A549 (cell line): ENCODE results near the gene UNC5C. TPM values are rescaled to one million over a fixed set of nuclear protein-coding genes. Genes with fewer than 3 reads are reported as not detected.

Source experiments
- ATAC-seq, 2 experiments: fragments of 200-7000 bp in 1 of 2; fragments of >200 bp in 1 of 2; cut with Nextera tagmentation in 1 of 2; cut with Tn5 transposase in 1 of 2; 3 replicates each; pipeline versions ENCODE4 v1.8.0 to v1.9.1; 2018 to 2020; ENCODE audit warnings: mild to moderate bottlenecking in 1 of 2, moderate library complexity in 1 of 2
- CTCF ChIA-PET: fragments of 300-600 bp; sonication (Branson Sonifier 250); formaldehyde crosslinking; extraction: SDS; loops from one replicate; lab custom pipeline; 2021; ENCODE audit warnings: antibody characterized with exemption, inconsistent platforms; lab: Yijun Ruan, JAX
- POLR2A ChIA-PET: fragments of 350-600 bp; formaldehyde crosslinking; extraction: SDS; loops from one replicate; lab custom pipeline; 2021; ENCODE audit warnings: antibody characterized with exemption, inconsistent platforms; lab: Yijun Ruan, JAX
- DNase-seq, 2 experiments: peaks; one replicate each; pipeline versions ENCODE4 v3.0.0 to v3.0.0-alpha.2; 2011 to 2016; ENCODE audit warnings: low read depth in 1 of 2, low spot score in 1 of 2
- FAIRE-seq: peaks from 2 replicates; lab custom pipeline; 2011; peaks lifted over from hg19 to GRCh38; lab: Jason Lieb, UNC
- H3K27ac ChIP-seq, 2 experiments: fragments of >200 bp; sonication (Bioruptor Twin); formaldehyde crosslinking; 3 replicates each; pipeline ENCODE4 v1.5.1; 2016 to 2017
- H3K4me1 ChIP-seq: fragments of >200 bp; sonication (Bioruptor Twin); formaldehyde crosslinking; 3 replicates; pipeline ENCODE4 v1.6.1; 2016
- H3K4me2 ChIP-seq: fragments of >200 bp; sonication (Bioruptor Twin); formaldehyde crosslinking; 3 replicates; pipeline ENCODE4 v1.6.1; 2016
- H3K4me3 ChIP-seq: fragments of >200 bp; sonication (Bioruptor Twin); formaldehyde crosslinking; 3 replicates; pipeline ENCODE4 v1.5.1; 2016
- H3K9me3 ChIP-seq: fragments of >200 bp; sonication (Bioruptor Twin); formaldehyde crosslinking; 3 replicates; pipeline ENCODE4 v1.6.1; 2016
- BHLHE40 ChIP-seq: IDR thresholded peaks from 2 replicates; pipeline ENCODE4 v1.6.1; 2012; ENCODE audit warnings: low read depth, low read length, inconsistent platforms
- CBX2 ChIP-seq: fragments of 200-600 bp; sonication (generic); IDR thresholded peaks from 2 replicates; pipeline ENCODE4 v1.6.1; 2016; ENCODE audit warnings: low read depth, mild to moderate bottlenecking, borderline replicate concordance
- CHD2 ChIP-seq: fragments of 150-350 bp; IDR thresholded peaks from 2 replicates; pipeline ENCODE4 v1.6.1; 2014; ENCODE audit warnings: low read length; ENCODE audit not compliant: partially characterized antibody
- CTCF ChIP-seq: fragments of >200 bp; sonication (Bioruptor Twin); formaldehyde crosslinking; IDR thresholded peaks from 3 replicates; pipeline ENCODE4 v1.5.1; 2016
- E2F6 ChIP-seq: IDR thresholded peaks from 2 replicates; pipeline ENCODE4 v1.6.1; 2012; ENCODE audit warnings: low read depth, borderline replicate concordance
- EHMT2 ChIP-seq: fragments of 200-600 bp; sonication (generic); IDR thresholded peaks from 2 replicates; pipeline ENCODE4 v1.6.1; 2016; ENCODE audit warnings: antibody characterized with exemption, low read depth, mild to moderate bottlenecking, moderate library complexity
- ESRRA ChIP-seq: fragments of 150-350 bp; IDR thresholded peaks from 2 replicates; pipeline ENCODE4 v1.6.1; 2014; ENCODE audit warnings: mild to moderate bottlenecking, low read length, borderline replicate concordance
- FOXS1 ChIP-seq: fragments of 250-450 bp; sonication (Bioruptor Pico); IDR thresholded peaks from 2 replicates; pipeline ENCODE4 v1.5.0; 2020; ENCODE audit warnings: mild to moderate bottlenecking, moderate library complexity
- HDAC2 ChIP-seq: fragments of 200-600 bp; sonication (generic); IDR thresholded peaks from 2 replicates; pipeline ENCODE4 v1.6.1; 2016
- JUN ChIP-seq, 2 experiments: fragments of >200 bp; sonication (Bioruptor Twin); formaldehyde crosslinking; IDR thresholded peaks; 2 replicates in 1 of 2; 3 replicates in 1 of 2; pipeline ENCODE4 v1.6.1; 2016 to 2017
- JUNB ChIP-seq: fragments of >200 bp; sonication (Bioruptor Twin); formaldehyde crosslinking; IDR thresholded peaks from 2 replicates; pipeline ENCODE4 v1.6.1; 2016
- MYC ChIP-seq: IDR thresholded peaks from 2 replicates; pipeline ENCODE4 v1.6.1; 2012; ENCODE audit warnings: mild to moderate bottlenecking, inconsistent platforms, low read length, improper control_type of control experiment, borderline replicate concordance
- NFE2L2 ChIP-seq: fragments of 150-350 bp; conservative IDR thresholded peaks from 2 replicates; pipeline ENCODE4 v1.6.1; 2014; ENCODE audit warnings: low read length
- PHF8 ChIP-seq: fragments of 200-600 bp; sonication (generic); IDR thresholded peaks from 2 replicates; pipeline ENCODE4 v1.6.1; 2016; ENCODE audit warnings: low read depth, mild to moderate bottlenecking, antibody characterized with exemption, moderate library complexity, borderline replicate concordance
- POLR2A ChIP-seq: IDR thresholded peaks from 2 replicates; pipeline ENCODE4 v1.6.1; 2012; ENCODE audit warnings: mild to moderate bottlenecking, low read length
- POLR2AphosphoS2 ChIP-seq: conservative IDR thresholded peaks from 2 replicates; pipeline ENCODE4 v1.6.1; 2012; ENCODE audit warnings: low read length, improper control_type of control experiment, inconsistent platforms
- RAD21 ChIP-seq, 2 experiments: fragments of >200 bp in 1 of 2; sonication (Bioruptor Twin) in 1 of 2; formaldehyde crosslinking in 1 of 2; IDR thresholded peaks in 1 of 2; conservative IDR thresholded peaks in 1 of 2; 2 replicates in 1 of 2; 3 replicates in 1 of 2; pipeline ENCODE4 v1.6.1; 2012 to 2018; ENCODE audit warnings: inconsistent platforms in 1 of 2
- REST ChIP-seq: fragments of 200-600 bp; sonication (generic); IDR thresholded peaks from 2 replicates; pipeline ENCODE4 v1.6.1; 2016; ENCODE audit warnings: antibody characterized with exemption, mild to moderate bottlenecking, moderate library complexity
- SREBF2 ChIP-seq: fragments of 450-650 bp; IDR thresholded peaks from 2 replicates; pipeline ENCODE4 v1.6.1; 2014; ENCODE audit warnings: mild to moderate bottlenecking, moderate library complexity
- TFCP2L1 ChIP-seq: fragments of 250-450 bp; sonication (Bioruptor Pico); IDR thresholded peaks from 2 replicates; pipeline ENCODE4 v1.5.0; 2021; ENCODE audit warnings: mild to moderate bottlenecking
- TP53 ChIP-seq: fragments of 250-450 bp; sonication (Bioruptor Pico); IDR thresholded peaks from 2 replicates; pipeline ENCODE4 v1.5.0; 2021; ENCODE audit warnings: mild to moderate bottlenecking, moderate library complexity
- ZFP36 ChIP-seq: fragments of 450-650 bp; IDR thresholded peaks from 2 replicates; pipeline ENCODE4 v1.6.1; 2014; ENCODE audit warnings: borderline replicate concordance; ENCODE audit not compliant: partially characterized antibody
- ZSCAN20 ChIP-seq: fragments of 250-450 bp; sonication (Bioruptor Pico); IDR thresholded peaks from 2 replicates; pipeline ENCODE4 v1.8.0; 2022; ENCODE audit warnings: mild to moderate bottlenecking, moderate library complexity
- WGBS: methylation state at CpG from one replicate; pipeline ENCODE4 v1.1.6; 2017; ENCODE audit errors: missing lambda C conversion rate; 5-methylcytosine and 5-hydroxymethylcytosine counted together
- polyA plus RNA-seq, 4 experiments: library from polyadenylated mRNA; depleted of rRNA in 3 of 4; stranded (reverse); fragments of >200 nt; fragmentation: RNase III in 1 of 4; extraction: RNeasy Plus Mini Kit Qiagen cat#74134 plus additional on column Dnase treatment in 1 of 4; gene quantifications; 2 replicates in 3 of 4; 3 replicates in 1 of 4; pipeline ENCODE4 v1.2.3, GENCODE V29; 2011 to 2017

The UNC5C gene
- polyA plus RNA-seq, 2 of the 4 experiments (the other 2 are of a cell fraction) = 0.13 TPM; not detected in 1

GRCh38 chr4:95522682-95523530, 25.9 kb downstream of the UNC5C start:
- no peak for DNase-seq
- no peak for ATAC-seq
- Histone ChIP-seq H3K4me1 (no peaks in the 10 kb centered on the region), H3K4me3 (no peak overlapping the region), H3K27ac (no peak overlapping the region), H3K9me3 (no peaks in the 10 kb centered on the region), H3K4me2 (no peak overlapping the region)
- no peak for FAIRE-seq
- POLR2A ChIA-PET = no interaction called here
- TF ChIP-seq SREBF2 = no peak
- no peak for TF ChIP-seq NFE2L2
- no peak for TF ChIP-seq CBX2
- no peak for TF ChIP-seq RAD21 (conservative IDR thresholded peaks at IDR 0.05 in 1 of 2, IDR thresholded peaks at IDR 0.05 in 1 of 2)
- TF ChIP-seq REST = no peak
- TF ChIP-seq ZFP36 = no peak
- no peak for TF ChIP-seq TFCP2L1 (CRISPR knock-in tag)
- no peak for TF ChIP-seq CHD2
- no peak for TF ChIP-seq MYC
- no peak for TF ChIP-seq EHMT2
- TF ChIP-seq POLR2AphosphoS2 = no peak
- no peak for TF ChIP-seq POLR2A
- TF ChIP-seq ZSCAN20 (CRISPR knock-in tag) = no peak
- TF ChIP-seq CTCF = no peak
- TF ChIP-seq TP53 (CRISPR knock-in tag) = no peak
- TF ChIP-seq JUN (IDR thresholded peaks at IDR 0.05) = no peak
- no peak for TF ChIP-seq HDAC2
- TF ChIP-seq FOXS1 = no peak
- TF ChIP-seq E2F6 = no peak
- no peak for TF ChIP-seq JUNB
- WGBS = 56% methylated on average over 6 of the region's 6 CpGs
- CTCF ChIA-PET = interaction anchor here (1.5 kb wide), 1 partner anchor 12 kb away, joined by 3 read pairs; no protein-coding TSS in a partner anchor

GRCh38 chr4:95517576-95518345, 31.0 kb downstream of the UNC5C start:
- FAIRE-seq = no peak
- no peak overlapping the region for H3K27ac ChIP-seq
- POLR2A ChIA-PET = no interaction called here
- TF ChIP-seq ESRRA (no peak), PHF8 (no peak), BHLHE40 (no peak), FOXS1 (no peak), E2F6 (no peak)
- TF ChIP-seq, all 56 proteins: peak for 0
- Histone ChIP-seq H3K9me3 (no peaks in the 10 kb centered on the region), H3K4me3 (no peak overlapping the region), H3K4me1 (no peaks in the 10 kb centered on the region), H3K4me2 (no peak overlapping the region)
- no peak for ATAC-seq
- CTCF ChIA-PET = no interaction called here
- WGBS = 68% methylated on average over 7 of the region's 7 CpGs
- no peak for DNase-seq
